Ovary (tissue), 9 donors: ENCODE measurements around the gene PLEKHG7. TPM values are rescaled to one million over a fixed set of nuclear protein-coding genes. Genes with fewer than 3 reads are reported as not detected.

Experiments used
- DNase-seq, 5 donors: peaks; one replicate each; pipeline ENCODE4 v3.0.0-alpha.2; 2019 to 2020
- H3K27ac ChIP-seq, 2 donors: fragments of 200-600 bp; one replicate each; pipeline versions ENCODE4 v1.5.1 to v1.8.0; 2019 to 2022
- H3K27me3 ChIP-seq: fragments of 200-600 bp; one replicate; pipeline ENCODE4 v1.8.0; 2022
- H3K36me3 ChIP-seq: fragments of 200-600 bp; sonication (generic); one replicate; pipeline ENCODE4 v1.5.1; 2019
- H3K4me1 ChIP-seq: one replicate; pipeline ENCODE4 v1.8.1; 2013; ENCODE audit warnings: mild to moderate bottlenecking, moderate library complexity; ENCODE audit not compliant: insufficient read depth
- H3K4me3 ChIP-seq: fragments of 200-600 bp; sonication (generic); one replicate; pipeline ENCODE4 v1.5.1; 2017
- H3K9me3 ChIP-seq, 2 donors: fragments of 200-600 bp in 1 of 2; sonication (generic) in 1 of 2; one replicate each; pipeline versions ENCODE4 v1.5.1 to v1.8.1; 2013 to 2019; ENCODE audit warnings: mild to moderate bottlenecking in 1 of 2, moderate library complexity in 1 of 2
- EP300 ChIP-seq: sonication (generic); formaldehyde crosslinking; IDR thresholded peaks from one replicate; pipeline ENCODE4 v1.6.1; 2017; ENCODE audit warnings: antibody characterized with exemption
- POLR2A ChIP-seq: fragments of 450-650 bp; IDR thresholded peaks from one replicate; pipeline ENCODE4 v1.6.1; 2017; ENCODE audit warnings: antibody characterized with exemption, mild to moderate bottlenecking, moderate library complexity
- WGBS, 3 donors: extraction: QIAGEN DNeasy Blood & Tissue Kit in 1 of 3; methylation state at CpG; one replicate each; pipeline versions ENCODE4 v1.1.5 to v1.1.7; 2013 to 2017; 5-methylcytosine and 5-hydroxymethylcytosine counted together
- intact Hi-C, 4 donors: fragments of 100-400 bp; cut with DNase I; formaldehyde crosslinking; loops; one replicate each; pipeline versions ENCODE4 v1.11.0 to v1.15.1; 2022 to 2023
- polyA plus RNA-seq, 2 donors: library from polyadenylated mRNA; stranded (reverse); fragments of 200-250 nt in 1 of 2; fragments of 350-450 nt in 1 of 2; fragmentation: Illumina TruSeq in 1 of 2; extraction: RNeasy Lipid Tissue Mini Kit (QIAGEN cat#74804) in 1 of 2; gene quantifications; one replicate each; pipeline ENCODE4 v1.2.3, GENCODE V29; 2013 to 2014
- total RNA-seq, 7 donors: library from RNA; depleted of rRNA in 2 of 7; stranded (reverse); fragments of >200 nt in 2 of 7; fragmentation: NEBNext Ultra II Directional in 3 of 7; extraction: Animal tissue kit (Norgen Biotek cat#: 25700) in 3 of 7; gene quantifications; one replicate each; pipeline versions ENCODE4 v1.1.0 to v1.2.4, GENCODE V29; 2016 to 2023
- TF ChIP-seq, protein P1 (sequence below), 3 donors: fragments of 450-650 bp in 2 of 3; fragments of 200-600 bp in 1 of 3; IDR thresholded peaks; one replicate each; pipeline versions ENCODE4 v1.5.1 to v1.8.0; 2016 to 2022; ENCODE audit warnings: antibody characterized with exemption in 3 of 3, mild to moderate bottlenecking in 1 of 3
- donor health status: DM: no; HTN: no; CAD: no; lungs with moderate emphysema.
- donor health status: DM: no; HTN: no; CAD: no.
- donor health status: Bipolar disorder and iron deficiency.
- donor health status: DM: yes; HTN: yes; CAD: no.
- donor health status: DM: no; HTN: no; CAD: no.
- donor health status: DM: yes; HTN: yes; CAD: no.

PLEKHG7 gene
- total and polyA plus RNA-seq, 9 donors = 0.20 to 6.1 (median 0.36) TPM; not detected in 4

DNA sequence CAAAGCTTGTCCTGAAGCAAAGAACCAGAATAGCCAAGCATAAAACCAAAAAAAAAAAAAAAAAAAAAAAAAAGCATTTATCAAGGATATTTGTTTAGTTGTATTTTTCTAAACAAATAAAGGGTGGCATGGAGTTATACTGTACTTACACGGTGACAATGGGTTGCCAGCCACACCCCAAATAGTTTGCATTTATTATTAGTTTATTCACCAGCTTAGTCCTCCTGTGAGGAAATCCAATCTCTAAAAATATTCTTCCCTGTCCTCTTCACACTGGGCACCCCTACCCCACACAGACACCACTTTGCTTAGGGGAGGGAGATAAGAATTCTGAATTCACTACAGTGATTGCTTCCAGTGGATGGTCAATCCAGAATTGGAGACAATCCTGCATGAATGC, 18.9 kb downstream of the PLEKHG7 start:
- H3K27ac ChIP-seq = no peak overlapping the region
- H3K4me3 ChIP-seq = no peak overlapping the region
- H3K27me3 ChIP-seq = no peaks in the 10 kb centered on the region
- H3K4me1 ChIP-seq = no peaks in the 10 kb centered on the region
- H3K36me3 ChIP-seq = no peaks in the 10 kb centered on the region
- H3K9me3 ChIP-seq = no peaks in the 10 kb centered on the region
- DNase-seq = no peak
- intact Hi-C loops = no loop called here
- no peak for TF ChIP-seq EP300
- TF ChIP-seq POLR2A = no peak
- TF ChIP-seq, protein P1, sequence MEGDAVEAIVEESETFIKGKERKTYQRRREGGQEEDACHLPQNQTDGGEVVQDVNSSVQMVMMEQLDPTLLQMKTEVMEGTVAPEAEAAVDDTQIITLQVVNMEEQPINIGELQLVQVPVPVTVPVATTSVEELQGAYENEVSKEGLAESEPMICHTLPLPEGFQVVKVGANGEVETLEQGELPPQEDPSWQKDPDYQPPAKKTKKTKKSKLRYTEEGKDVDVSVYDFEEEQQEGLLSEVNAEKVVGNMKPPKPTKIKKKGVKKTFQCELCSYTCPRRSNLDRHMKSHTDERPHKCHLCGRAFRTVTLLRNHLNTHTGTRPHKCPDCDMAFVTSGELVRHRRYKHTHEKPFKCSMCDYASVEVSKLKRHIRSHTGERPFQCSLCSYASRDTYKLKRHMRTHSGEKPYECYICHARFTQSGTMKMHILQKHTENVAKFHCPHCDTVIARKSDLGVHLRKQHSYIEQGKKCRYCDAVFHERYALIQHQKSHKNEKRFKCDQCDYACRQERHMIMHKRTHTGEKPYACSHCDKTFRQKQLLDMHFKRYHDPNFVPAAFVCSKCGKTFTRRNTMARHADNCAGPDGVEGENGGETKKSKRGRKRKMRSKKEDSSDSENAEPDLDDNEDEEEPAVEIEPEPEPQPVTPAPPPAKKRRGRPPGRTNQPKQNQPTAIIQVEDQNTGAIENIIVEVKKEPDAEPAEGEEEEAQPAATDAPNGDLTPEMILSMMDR (IDR thresholded peaks at IDR 0.05) = no peak
- 75 to 90% (median 76%) methylated on average over 1 of the region's 1 CpG for WGBS, 3 donors

DNA sequence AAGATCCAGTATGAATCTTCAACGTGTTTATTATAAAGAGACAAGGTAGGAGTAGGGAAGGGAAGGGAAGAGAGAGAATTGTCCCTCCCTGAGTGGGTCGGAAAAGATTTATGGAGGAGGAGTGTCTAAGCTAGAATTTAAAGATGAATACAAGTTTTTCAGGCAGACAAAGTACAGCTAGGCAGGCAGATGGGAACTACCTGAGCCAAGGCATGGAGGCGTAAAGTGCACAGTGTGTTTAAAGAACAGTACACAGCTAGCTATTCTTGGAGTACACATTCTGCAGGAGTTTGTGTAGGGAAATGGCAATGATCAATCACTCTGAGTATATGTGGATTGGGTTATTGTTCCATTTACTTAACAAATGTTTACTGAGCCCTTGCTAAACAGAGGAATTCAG, 20.1 kb downstream of the PLEKHG7 start:
- intact Hi-C loops = no loop called here
- no peak for DNase-seq
- H3K27me3 ChIP-seq = no peaks in the 10 kb centered on the region
- H3K4me1 ChIP-seq = no peaks in the 10 kb centered on the region
- H3K36me3 ChIP-seq = no peaks in the 10 kb centered on the region
- no peaks in the 10 kb centered on the region for H3K9me3 ChIP-seq
- 56 to 63% (median 58%) methylated on average over 3 of the region's 3 CpGs for WGBS, 3 donors
- H3K27ac ChIP-seq = no peak overlapping the region
- no peak for TF ChIP-seq EP300
- TF ChIP-seq, protein P1 (IDR thresholded peaks at IDR 0.05) = no peak
- no peak for TF ChIP-seq POLR2A
- no peak overlapping the region for H3K4me3 ChIP-seq

DNA sequence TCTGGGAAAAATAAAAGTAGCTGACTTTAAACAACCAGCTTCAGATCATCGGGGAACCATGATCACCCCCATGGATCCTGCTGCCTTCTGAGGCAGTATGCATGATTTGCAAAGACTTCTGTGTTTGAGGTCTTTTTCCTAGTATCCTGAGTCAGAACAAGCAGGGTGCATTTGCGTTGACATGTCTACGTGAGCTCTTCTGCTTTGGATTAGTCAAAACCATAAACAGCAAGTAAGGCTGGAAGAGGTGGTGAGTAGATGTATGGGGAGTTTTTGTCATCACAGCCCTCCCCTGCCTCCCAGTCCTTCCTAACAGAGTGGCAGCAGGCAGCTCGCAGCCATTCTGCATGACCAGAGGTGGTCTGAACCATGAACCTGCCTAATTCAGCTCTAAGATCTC, 24.1 kb downstream of the PLEKHG7 start:
- H3K27ac ChIP-seq = no peak overlapping the region
- WGBS, 3 donors = 82 to 92% (median 89%) methylated on average over 4 of the region's 4 CpGs
- no peaks in the 10 kb centered on the region for H3K9me3 ChIP-seq
- no peak overlapping the region for H3K4me3 ChIP-seq
- no peaks in the 10 kb centered on the region for H3K36me3 ChIP-seq
- intact Hi-C loops = no loop called here
- DNase-seq = no peak
- no peaks in the 10 kb centered on the region for H3K4me1 ChIP-seq
- TF ChIP-seq POLR2A (no peak), EP300 (no peak)
- TF ChIP-seq, protein P1 (IDR thresholded peaks at IDR 0.05) = no peak
- H3K27me3 ChIP-seq = no peaks in the 10 kb centered on the region

DNA sequence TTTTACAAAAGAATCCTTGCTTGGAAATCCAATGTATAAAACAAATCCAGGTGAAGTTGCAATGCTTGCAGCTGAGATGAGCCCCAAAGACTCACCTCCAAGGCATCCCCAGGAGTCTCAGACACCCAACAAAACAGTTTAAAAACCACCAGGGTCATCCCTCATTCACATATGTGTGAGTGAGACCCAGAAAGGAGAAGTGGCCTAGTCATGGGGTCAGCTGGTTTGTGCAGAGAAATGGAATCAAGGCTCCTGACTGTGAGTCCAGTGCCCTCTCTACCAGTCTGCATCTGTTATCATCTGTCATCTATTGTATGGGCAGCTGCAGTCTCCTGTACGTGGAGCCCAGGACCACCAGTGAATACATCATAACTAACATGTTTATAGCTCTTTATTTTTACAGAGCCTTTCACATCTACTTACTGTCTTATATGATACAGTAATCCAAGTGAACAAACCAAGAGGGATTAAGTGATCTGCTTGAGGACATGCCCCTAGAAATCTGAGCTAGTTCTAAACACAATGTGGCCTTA, 27.1 kb downstream of the PLEKHG7 start:
- Histone ChIP-seq H3K4me3 (no peak overlapping the region), H3K27ac (no peak overlapping the region), H3K27me3 (no peaks in the 10 kb centered on the region), H3K4me1 (no peaks in the 10 kb centered on the region), H3K36me3 (no peaks in the 10 kb centered on the region), H3K9me3 (no peaks in the 10 kb centered on the region)
- TF ChIP-seq, protein P1 (IDR thresholded peaks at IDR 0.05) = no peak
- TF ChIP-seq POLR2A = no peak
- TF ChIP-seq EP300 = no peak
- intact Hi-C loops = no loop called here
- no peak for DNase-seq
- 52 to 59% (median 59%) methylated on average over 1 of the region's 1 CpG for WGBS, 3 donors
